ELR (cell line): ENCODE data around the gene ALKBH5.
A peak's percentile ranks its signal among the peaks of the same experiment; 100 is the strongest.

Experiments
- DNase-seq: peaks from one replicate; pipeline ENCODE4 v3.0.0-alpha.2; 2015; ENCODE audit warnings: low read depth

Gene ALKBH5

DNA sequence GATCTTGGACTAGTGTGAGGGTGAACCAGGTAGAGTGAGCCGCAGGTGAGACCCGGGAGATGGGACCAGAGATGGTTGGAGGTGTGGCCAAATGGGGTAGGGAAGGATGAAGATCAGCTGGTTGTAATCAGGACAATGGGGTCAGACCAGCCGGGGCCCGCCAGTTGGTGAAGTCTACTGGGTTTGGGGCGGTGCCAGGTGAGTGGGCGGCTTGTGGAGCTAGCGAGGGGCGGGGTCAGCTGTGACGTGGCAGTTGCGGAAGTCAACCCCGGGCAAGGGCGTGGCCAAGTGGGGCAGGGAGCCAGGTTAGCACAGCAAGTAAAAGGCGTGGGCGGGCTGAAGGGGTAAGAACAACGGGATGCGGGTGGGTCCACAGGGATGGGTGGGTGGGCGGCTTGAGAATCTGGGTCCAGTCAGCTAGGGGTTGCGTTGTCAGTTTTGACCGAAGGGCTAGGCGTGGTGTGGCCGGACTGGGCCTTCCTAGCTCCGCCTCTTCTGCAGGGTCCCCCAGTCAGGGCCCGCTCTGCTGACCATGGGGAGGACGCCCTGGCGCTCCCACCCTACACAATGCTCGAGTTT is 25.5 kb upstream of the ALKBH5 start:
- peak; percentile 87 for DNase-seq

DNA sequence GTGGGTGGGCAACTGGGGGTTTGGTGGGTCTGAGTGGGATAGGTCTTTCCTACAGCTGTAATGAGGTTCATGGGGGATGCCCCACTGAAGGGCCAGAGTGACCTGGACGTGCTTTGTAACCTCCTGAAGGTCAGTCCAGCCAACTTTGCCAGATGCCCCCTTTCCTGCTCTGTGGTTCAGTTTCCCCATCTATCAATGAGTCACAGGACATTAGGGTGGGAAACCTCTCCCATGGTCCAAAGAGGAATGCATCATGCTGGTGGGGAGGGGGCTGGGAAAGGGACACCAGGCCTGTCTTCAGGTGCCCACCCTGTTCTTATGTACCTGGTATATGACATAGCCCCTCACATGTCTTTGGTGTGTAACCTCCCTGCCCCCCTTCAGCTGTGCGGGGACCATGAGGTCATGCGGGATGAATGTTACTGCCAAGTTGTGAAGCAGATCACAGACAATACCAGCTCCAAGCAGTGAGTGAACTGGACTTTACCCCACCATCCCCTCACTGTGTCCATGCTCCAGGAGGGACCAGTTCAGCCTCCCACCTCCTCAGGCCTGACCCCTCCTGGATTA is 24.0 kb upstream of the ALKBH5 start:
- DNase-seq, result peak; percentile 48

DNA sequence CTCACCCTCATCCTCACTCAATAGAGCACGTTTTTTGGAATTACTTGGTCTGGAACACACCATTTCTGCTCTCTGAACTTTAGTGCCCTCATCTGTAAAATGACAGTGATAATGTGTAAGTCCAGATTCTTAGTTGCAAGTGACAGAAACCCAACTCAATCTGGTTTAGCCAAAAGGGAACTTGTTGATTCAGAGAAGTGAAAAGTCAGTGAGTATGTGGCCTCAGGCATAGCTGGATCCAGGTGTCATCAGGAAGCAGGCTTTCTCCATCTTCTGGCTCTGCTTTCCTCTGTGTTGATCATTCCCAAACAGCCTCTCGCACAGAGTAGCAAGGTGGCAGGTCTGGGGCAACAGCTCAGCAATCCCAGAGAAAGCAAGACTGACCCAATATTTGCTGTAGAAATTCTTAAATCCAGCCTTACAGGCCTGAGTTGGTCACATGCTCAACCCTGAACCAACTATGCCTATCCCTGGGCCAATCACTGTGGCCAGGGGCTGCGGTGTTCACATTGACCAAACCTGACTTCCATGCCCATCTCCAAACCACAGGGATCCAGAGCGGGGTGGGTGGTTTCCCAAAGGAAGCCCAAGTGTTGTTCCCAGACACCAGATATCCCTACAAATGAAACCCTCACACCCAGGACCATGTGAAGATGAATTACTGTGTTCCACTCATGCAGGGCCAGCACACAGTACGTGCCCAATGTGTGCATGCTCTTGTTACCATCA is 23.3 kb upstream of the ALKBH5 start:
- DNase-seq, result no peak

DNA sequence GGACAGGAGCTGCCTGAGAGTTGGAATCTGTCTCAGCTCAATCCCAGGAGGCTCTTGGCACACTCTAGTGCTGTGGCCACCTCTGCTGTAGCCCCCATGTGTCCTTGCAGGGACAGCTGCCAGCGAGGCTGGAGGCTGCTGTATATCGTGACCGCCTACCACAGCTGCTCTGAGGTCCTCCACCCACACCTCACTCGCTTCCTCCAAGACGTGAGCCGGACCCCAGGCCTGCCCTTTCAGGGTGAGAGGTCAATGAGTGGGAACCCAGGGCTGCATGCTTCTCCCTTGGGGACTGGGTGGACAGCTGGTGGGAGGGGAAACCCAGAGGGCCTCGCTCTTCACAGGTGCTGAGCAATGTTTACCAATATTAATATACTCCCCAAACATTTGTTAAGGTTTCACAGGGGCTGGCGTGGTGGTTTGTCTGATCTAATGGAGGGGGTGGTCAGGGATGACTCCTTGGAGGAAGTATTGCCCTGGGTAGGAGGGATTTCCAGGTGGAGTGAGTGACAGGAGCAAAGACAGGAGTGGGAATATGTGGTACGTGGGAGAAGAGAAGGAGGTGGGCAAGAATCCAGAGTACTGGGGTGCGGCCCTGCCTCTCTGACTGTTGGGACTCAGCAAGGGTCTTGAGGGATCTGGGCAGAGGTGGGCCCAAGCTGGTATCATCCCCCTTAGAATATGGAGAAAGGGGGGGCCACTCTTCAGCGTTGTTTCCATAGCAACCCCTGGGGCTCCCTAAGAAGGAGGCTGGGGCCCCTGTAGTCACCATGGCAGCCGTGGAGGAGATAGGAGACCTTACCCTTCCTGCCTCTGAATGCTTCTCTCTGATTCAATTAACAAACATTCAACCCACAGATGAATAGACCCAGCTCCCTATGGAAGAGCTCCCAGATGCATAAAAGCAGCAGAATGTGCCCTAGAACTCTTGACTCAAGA is 22.2 kb upstream of the ALKBH5 start:
- peak; percentile 30 for DNase-seq

DNA sequence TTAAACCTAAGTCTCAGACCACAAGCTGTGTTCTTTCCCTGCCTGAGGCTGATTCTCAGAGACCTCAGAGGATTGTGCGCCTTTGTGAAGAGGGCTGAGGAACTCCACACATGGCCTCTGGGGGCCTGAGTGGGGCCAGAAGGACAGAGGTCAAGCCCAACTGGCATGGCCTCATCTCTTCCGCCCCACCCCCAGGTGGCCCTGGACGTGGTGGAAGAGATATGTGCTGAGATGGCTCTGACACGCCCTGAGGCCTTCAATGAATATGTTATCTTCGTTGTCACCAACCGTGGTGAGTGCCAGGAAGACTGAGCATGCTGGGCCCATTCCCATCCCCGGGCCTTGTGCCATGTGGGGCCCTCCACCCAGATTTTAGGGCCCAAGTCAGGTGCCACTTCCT is 20.1 kb upstream of the ALKBH5 start:
- DNase-seq, result no peak

DNA sequence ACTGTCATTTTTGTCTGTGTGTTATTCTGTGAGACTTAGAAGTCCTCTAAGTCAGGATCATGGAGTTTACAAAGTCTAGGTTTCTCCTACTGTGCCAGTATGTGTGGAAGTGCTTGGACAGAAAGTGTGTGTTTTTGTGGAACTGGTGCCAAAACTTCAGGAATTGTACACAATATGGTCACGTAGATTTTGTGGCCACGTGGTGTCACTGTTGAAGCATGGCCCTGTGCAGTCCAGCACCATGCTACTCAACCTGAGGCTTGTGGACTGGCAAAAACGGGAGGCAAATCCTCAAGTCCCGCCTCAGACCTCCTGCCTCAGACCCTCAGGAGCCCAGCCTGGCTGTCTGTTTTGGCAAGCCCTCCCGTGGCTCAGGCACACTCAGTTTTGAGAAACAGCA is 16.7 kb upstream of the ALKBH5 start:
- peak; percentile 24 for DNase-seq

DNA sequence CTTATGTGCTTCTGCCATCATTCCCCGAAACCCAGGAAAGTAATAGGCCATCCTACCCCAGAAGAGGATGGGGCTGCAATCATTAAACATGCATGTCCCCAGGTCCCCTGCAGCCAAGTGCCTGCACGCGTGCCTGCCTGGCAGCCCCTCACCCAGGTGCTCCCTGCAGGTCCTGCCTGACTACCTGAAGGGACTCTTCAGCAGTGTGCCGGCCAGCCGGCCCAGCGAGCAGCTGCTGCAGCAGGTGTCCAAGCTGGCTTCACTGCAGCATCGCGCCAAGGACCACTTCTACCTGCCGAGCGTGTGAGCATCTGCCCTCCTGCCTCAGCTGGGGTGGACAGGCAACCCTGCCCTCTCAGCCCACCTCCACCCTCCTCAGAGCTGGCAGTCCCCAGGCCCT is 16.2 kb upstream of the ALKBH5 start:
- DNase-seq, result no peak

DNA sequence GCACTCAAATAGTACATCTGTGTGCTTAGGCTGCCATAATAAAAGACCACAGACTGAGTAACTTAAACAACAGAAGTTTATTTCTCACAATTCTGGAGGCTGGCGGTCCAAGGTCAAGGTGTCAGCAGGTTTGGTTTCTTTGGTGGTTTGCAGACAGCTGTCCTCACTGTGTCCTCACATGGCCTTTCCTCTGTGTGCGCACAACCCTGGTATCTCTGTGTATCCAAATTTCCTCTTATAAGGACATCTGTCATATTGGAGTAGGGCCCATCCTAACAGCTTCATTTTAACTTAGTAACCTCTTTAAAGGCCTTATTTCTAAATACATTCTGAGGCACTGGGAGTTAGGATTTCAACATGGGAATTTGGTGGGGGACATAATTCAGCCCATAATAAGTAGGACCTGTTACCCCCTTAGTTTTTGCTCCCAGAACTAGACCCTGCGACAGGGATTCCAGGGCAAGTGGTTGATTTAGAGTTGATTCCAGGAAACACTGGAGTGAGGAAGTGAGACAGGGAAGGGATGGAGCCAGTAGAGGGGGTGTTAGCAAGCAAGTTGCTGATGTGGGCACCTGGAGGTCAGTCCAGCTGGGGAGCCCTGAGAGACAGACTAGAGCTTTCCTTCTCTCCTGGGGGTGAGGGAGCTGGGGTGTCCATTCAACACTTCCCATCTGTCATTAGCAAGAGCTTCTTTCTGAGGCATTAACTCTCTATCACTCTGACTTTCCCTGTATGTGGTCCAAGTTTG is 10.9 kb upstream of the ALKBH5 start:
- DNase-seq, result no peak

DNA sequence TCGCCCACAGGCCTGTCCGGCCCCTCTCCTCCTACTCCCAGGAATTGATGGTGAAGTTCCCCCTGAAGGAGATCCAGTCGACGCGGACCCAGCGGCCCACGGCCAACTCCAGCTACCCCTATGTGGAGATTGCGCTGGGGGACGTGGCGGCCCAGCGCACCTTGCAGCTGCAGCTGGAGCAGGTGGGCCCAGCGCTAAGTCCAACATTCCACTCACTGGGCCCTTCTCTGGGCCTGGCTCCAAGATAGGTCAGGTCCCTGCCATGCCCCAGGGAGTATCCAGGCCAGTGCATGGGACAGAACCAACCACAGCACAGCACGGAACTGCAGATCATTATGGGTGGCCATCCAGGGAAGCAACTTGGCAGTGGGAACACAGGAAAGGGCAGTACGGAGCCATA is 9.9 kb upstream of the ALKBH5 start:
- no peak for DNase-seq

DNA sequence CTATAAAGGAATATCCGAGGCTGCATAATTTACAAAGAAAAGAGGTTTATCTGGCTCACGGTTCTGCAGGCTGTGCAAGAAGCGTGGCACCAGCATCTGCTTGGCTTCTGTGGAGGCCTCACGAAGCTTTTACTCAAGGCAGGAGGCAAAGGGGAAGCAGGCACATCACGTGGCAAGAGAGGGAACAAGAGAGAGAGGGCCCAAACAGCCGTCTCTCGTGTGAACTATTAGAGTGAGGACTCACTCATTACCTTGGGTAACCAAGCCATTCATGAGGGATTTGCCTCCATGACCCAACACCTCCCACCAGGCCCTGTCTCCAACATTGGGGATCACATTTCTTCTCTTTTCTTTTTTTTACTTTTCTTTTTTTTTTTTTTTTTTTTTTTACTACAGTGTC is 7.5 kb upstream of the ALKBH5 start:
- no peak for DNase-seq

DNA sequence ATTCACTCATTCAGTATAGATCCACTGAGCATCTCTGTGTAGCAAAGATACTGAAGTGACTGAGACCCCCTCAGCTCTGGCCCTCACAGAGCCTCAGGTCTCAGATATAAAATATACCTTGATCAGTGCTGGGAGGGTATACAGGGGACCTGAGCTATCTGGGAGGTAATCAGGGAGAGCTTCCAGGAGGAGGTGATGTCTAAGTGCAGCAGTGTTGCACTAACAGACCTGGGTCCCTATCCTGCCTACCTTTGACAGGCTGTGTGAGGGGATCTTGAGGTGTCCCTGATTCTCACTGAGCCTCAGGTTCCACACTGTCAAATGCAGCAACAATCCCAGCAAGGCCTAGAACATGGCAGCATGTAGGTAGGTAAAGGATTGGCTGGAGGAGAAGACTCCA is 6.5 kb upstream of the ALKBH5 start:
- no peak for DNase-seq

DNA sequence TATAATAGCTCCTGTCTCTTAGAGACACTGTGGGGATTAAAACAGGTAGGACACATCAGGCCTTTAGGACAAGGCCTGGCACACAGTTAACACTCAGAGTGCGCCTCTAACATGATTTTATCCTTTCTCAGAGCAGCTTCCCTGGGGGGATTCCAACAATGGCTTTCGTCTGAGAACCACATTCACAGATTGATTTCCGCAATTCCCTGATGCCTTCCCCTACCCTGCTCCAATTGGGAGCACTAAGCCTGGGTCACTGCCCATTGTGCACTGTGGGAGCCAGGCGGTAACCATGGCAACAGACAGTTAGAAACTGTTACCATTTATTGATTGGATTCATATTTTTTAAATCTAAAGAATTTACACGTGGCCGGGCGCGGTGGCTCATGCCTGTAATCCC is 5.9 kb upstream of the ALKBH5 start:
- no peak for DNase-seq

DNA sequence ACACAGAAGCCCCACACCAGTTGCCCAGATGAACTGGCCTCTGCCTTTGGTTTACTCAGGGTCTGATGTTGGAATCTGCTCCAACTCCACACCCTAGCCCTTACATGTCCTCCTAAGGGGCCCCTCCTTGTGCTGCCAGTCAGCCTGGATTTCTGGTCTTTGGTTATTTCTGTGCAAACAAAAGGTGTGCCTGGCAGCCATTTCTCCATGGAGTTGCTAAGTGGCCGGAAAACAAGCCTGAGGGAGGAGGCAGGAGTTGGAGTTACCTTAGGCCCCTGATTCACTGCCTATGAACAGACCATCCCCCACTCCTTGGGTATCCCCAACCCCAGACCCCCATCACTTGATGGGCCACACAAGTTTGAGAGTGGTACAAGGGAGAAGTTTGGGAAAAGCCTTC is 4.4 kb upstream of the ALKBH5 start:
- DNase-seq, result no peak

DNA sequence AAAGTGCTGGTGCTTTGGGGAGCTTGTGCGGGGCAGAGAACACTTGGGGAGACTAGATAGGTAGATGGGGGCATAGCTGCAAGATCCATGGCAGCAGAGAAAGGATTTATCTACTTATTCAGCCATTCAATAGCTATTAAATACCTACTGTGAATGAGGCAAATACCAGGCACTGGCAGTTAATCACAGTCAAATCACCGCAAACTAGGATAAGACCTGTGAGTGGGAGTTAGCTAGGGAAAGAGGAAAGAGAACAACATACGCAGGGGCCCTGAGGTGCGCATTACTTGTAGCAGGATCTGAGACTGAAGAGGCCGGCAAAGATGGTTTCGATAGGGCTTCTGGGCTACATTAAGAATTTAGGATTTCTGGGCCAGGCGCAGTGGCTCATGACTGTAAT is 3.8 kb upstream of the ALKBH5 start:
- no peak for DNase-seq

DNA sequence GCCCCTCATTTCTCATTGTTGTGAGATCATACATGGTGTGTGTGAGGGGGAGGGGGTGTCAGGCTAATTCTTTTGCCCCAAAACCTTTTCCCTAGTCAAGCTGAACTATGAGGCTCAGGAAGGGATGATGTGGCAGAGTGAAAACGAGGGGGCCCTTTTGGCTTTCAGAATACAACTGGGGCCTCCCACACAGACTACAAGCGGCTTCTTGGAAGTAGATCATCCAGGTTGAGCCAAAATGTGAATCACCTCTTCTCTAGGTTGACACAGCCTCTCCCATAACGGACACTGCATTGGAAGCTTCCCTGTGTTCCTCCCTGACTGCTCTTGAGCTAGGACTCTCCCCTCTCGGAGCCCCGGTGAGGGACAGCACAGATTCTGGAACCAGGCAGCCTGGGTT is 2.3 kb upstream of the ALKBH5 start:
- DNase-seq, result no peak

DNA sequence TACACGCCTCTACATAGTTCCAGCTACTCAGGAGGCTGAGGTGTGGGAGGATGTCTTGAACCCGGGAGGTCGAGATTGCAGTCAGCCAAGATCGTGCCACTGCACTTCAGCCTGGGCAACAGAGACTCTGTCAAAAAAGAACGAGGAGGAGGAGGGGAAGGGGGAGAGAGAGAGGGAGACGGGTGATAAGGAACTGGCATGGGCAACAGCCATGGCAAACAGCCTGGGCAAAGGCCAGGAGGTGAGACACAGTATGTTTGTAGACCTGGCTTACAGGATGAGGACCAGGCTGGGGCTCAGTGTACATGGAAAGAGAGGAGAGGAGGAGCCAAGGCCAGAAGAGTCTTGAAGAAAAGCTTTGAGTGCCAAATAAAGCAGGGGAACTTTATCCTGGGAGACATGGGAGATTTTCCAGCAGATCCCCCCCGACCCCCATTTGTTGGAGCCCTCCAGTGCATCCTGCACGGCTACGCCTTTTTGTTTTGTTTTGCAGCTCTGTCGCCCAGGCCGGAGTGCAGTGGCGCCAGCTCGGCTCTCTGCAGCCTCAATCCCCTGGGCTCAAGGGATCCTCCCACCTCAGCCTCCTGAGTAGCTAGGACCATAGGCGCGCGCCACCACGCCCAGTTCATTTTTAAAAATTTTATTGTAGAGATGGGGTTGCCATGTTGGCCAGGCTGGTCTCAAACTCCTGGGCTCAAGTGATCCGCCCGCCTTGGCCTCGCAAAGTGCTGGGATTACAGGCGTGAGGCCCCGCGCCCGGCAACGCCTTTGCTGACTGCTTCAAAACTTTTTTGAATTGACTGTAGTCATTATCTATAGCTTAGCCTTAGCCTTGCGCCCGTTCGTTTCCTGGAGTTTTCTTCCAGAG is 1.3 kb upstream of the ALKBH5 start:
- peak; percentile 20 for DNase-seq

DNA sequence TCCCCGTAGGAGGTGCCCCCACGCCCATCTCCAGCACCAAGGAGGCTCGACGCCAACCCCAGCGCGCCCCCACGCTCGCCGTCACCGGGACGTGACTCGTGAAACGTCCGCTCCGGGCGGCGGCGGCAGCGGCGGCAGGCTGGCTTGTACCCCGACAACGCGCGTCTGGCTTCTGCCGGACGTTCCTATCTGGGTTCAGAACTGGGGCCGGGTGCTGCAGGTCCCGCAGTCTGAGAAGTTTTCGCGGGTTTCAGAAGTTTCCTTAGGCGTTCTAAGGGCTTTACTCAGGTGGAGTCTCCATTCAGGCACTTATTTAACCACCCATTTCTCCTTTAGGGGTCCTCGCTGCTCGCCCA is 672 bp upstream of the ALKBH5 start:
- peak; percentile 86 for DNase-seq

DNA sequence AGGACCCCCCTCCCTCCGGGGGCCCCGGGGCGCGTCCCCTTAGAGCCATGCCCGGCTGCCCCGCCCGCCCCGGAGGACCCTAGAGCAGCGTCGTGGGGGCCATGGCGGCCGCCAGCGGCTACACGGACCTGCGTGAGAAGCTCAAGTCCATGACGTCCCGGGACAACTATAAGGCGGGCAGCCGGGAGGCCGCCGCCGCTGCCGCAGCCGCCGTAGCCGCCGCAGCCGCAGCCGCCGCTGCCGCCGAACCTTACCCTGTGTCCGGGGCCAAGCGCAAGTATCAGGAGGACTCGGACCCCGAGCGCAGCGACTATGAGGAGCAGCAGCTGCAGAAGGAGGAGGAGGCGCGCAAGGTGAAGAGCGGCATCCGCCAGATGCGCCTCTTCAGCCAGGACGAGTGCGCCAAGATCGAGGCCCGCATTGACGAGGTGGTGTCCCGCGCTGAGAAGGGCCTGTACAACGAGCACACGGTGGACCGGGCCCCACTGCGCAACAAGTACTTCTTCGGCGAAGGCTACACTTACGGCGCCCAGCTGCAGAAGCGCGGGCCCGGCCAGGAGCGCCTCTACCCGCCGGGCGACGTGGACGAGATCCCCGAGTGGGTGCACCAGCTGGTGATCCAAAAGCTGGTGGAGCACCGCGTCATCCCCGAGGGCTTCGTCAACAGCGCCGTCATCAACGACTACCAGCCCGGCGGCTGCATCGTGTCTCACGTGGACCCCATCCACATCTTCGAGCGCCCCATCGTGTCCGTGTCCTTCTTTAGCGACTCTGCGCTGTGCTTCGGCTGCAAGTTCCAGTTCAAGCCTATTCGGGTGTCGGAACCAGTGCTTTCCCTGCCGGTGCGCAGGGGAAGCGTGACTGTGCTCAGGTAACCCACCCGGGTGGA is 759 bp downstream of the ALKBH5 start:
- DNase-seq, result peak; percentile 71

DNA sequence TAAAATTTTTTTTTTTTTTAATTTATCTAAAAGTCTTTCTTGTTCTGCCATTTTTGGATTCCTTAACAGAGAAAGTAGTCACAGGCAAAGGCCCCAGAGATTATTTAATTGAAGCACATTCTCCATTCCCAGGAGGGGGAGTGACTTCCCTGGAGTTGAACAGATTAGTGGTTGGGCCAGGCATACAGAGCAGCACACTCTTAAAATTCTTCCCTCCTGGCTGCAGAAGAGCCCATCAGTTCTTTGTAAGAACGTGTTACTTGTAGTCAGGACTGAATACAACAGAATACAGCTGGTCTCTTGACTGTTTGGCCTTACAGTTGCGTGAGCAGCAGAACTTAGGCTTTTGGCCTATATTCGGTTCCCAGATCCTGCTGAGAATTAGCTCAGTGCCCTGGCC is 1.8 kb downstream of the ALKBH5 start:
- DNase-seq, result peak; percentile 44
